Spinal cord (tissue), 10 donors: ENCODE measurements around the gene ACTL7A. TPM values are rescaled to one million over a fixed set of nuclear protein-coding genes. Genes with fewer than 3 reads are reported as not detected.

ENCODE experiments used
- DNase-seq, 6 donors: peaks; one replicate each; pipeline versions ENCODE4 v3.0.0 to v3.0.0-alpha.2; 2013 to 2015; ENCODE audit warnings: low spot score in 6 of 6, low read depth in 4 of 6
- H3K27ac ChIP-seq: one replicate; pipeline ENCODE4 v1.5.1; 2013; ENCODE audit warnings: low read depth, low read length, control low read depth
- H3K27me3 ChIP-seq: one replicate; pipeline ENCODE4 v1.6.1; 2013; ENCODE audit warnings: low read length; ENCODE audit not compliant: control insufficient read depth, insufficient read depth
- H3K36me3 ChIP-seq: one replicate; pipeline ENCODE4 v1.6.1; 2013; ENCODE audit warnings: low read length; ENCODE audit not compliant: control insufficient read depth, insufficient read depth
- H3K4me1 ChIP-seq: one replicate; pipeline ENCODE4 v1.6.1; 2013; ENCODE audit warnings: low read length; ENCODE audit not compliant: control insufficient read depth, insufficient read depth
- H3K4me3 ChIP-seq: one replicate; pipeline ENCODE4 v1.5.1; 2013; ENCODE audit warnings: low read depth, low read length, control low read depth
- H3K9me3 ChIP-seq: one replicate; pipeline ENCODE4 v1.6.1; 2013; ENCODE audit warnings: low read length; ENCODE audit not compliant: control insufficient read depth, insufficient read depth
- WGBS: methylation state at CpG from one replicate; pipeline ENCODE4 v1.1.5; 2013; ENCODE audit warnings: missing lambda C conversion rate; ENCODE audit not compliant: insufficient coverage; 5-methylcytosine and 5-hydroxymethylcytosine counted together
- polyA plus RNA-seq, 2 donors: library from polyadenylated mRNA; unstranded; fragments of 120-200 nt; gene quantifications; one replicate each; pipeline ENCODE4 v1.2.1, GENCODE V29; 2013; ENCODE audit not compliant: insufficient read length in 2 of 2
- small RNA-seq: library from RNA; depleted of rRNA; stranded (forward); fragments of <200 nt; gene quantifications from one replicate; pipeline ENCODE3, GENCODE V24; 2014; ENCODE audit warnings: low replicate concordance
- total RNA-seq, 2 donors: library from RNA; depleted of rRNA in 1 of 2; stranded (reverse); fragments of 120-200 nt in 1 of 2; fragments of >200 nt in 1 of 2; gene quantifications; one replicate each; pipeline versions ENCODE4 v1.2.3 to v1.2.4, GENCODE V29; 2013 to 2014
- donor health status: healthy.

Gene ACTL7A
- total and polyA plus RNA-seq, 4 donors = not detected

DNA sequence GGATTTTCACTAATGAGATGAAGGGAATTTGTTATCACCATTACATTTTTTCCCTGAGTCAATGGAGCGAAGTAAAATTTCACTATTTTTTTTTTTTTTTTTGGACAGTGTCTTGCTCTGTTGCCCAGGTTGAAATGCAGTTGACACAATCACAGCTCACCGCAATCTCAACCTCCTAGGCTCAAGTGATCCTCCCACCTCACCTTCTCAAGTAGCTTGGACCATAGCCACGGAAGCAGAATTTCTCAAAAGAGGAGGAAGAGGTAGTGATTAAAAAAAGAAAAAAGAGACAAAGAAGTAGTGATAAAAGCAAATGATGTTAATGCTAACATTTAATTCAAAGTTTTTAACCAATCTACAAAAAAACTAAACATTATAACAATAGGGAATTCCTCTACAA lies 42.1 kb downstream of the ACTL7A start:
- Histone ChIP-seq H3K4me1 (no peaks in the 10 kb centered on the region), H3K36me3 (peaks cover 29% of the 10 kb centered on the region), H3K27ac (no peak overlapping the region), H3K9me3 (no peaks in the 10 kb centered on the region), H3K27me3 (no peaks in the 10 kb centered on the region), H3K4me3 (no peak overlapping the region)
- DNase-seq = no peak
- WGBS = no CpG with 5 or more reads among the region's 3 CpGs

DNA sequence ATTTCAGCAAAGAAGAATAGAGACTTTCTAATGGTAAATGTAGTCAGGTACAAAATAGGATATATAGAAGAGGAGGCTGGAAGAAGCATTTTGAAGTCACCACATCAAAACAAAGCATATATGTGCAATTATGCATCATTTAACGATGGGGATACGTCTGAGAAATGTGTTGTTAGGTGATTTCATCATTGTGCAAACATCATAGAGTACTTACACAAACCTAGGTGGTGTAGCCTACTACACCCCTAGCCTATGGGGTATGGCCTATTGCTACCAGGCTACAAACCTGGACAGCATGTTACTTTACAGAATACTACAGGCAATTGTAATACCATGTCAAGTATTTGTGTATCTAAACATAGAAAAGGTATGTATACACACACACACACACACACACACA lies 43.4 kb downstream of the ACTL7A start:
- Histone ChIP-seq H3K27ac (no peak overlapping the region), H3K27me3 (no peaks in the 10 kb centered on the region), H3K4me3 (no peak overlapping the region), H3K9me3 (no peaks in the 10 kb centered on the region), H3K4me1 (no peaks in the 10 kb centered on the region), H3K36me3 (peaks cover 30% of the 10 kb centered on the region)
- no peak for DNase-seq
- WGBS = no CpG with 5 or more reads among the region's 2 CpGs

DNA sequence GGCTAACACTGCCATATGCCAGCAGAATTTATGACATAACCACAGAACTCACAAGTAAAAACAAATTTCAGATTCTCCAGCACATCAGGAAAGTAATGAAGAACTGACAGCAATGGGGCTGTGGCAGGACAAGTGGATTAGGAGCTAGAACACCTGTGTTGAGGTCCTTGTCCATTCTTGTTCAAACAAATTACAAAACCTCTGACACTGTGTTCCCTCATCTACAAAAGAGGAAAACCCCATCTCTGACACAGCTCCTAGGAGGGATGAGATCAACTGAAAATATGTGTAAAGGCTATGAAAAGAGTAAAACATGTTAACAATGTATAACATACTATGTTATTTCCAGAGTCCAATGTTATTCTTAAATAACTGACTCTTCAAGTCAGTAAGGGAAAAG lies 48.3 kb downstream of the ACTL7A start:
- Histone ChIP-seq H3K27ac (no peak overlapping the region), H3K27me3 (no peaks in the 10 kb centered on the region), H3K9me3 (no peaks in the 10 kb centered on the region), H3K36me3 (peaks cover 31% of the 10 kb centered on the region), H3K4me1 (no peaks in the 10 kb centered on the region), H3K4me3 (no peak overlapping the region)
- no peak for DNase-seq

DNA sequence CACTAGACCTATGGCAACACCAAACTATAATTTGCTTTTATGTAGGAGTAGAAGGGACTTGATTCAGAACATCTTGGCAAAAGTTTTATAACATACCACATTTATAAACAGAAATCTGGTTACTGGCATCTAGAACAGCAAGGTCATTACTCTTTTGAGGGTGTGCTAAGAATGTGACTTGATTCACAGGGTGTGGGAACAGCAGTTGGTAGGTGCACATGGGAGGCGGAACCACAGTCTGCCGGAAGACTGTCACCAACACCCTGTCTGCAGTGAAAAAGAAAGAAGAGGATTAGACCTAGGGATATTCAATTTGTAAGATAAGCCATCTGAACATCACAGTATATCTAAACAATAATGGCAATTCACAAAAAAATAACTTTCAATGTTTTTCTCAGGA lies 48.8 kb downstream of the ACTL7A start:
- no peaks in the 10 kb centered on the region for H3K4me1 ChIP-seq
- no peak for DNase-seq
- H3K4me3 ChIP-seq = no peak overlapping the region
- H3K27me3 ChIP-seq = no peaks in the 10 kb centered on the region
- H3K27ac ChIP-seq = no peak overlapping the region
- peaks cover 28% of the 10 kb centered on the region for H3K36me3 ChIP-seq
- WGBS = no CpG with 5 or more reads among the region's 2 CpGs
- H3K9me3 ChIP-seq = no peaks in the 10 kb centered on the region

DNA sequence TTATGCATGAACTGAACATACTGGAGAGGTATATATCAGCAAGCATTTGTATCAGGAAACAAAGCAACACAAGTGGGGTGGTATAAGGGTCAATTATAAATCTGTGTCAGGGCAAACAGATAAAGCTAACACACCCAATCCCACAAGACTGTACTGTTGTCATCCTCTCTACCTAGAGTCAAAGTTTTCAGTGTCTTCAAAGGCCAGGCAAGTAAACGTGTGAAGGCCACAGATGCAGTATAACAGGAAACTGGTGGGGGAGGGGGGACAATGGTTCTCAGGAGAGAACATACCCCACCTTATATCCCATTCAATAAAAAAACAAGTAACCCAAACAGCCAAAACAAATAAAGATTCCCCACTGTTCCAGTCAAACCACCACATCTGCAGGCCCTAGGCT lies 49.8 kb downstream of the ACTL7A start:
- Histone ChIP-seq H3K4me1 (no peaks in the 10 kb centered on the region), H3K36me3 (peaks cover 28% of the 10 kb centered on the region), H3K4me3 (no peak overlapping the region), H3K27ac (no peak overlapping the region), H3K9me3 (no peaks in the 10 kb centered on the region), H3K27me3 (no peaks in the 10 kb centered on the region)
- WGBS = no CpG with 5 or more reads among the region's 1 CpG
- no peak for DNase-seq

Small RNAs within 50 kb of the gene (small RNA-seq; reads per million reads assigned to genes)
- gene AL359692.1 = not detected

Other genes with a start within 250 kb of the ACTL7A start
- not detected for gene ACTL7B, start 6.3 kb upstream of the ACTL7A start, total RNA-seq
- not detected for gene ACTL7B, start 6.3 kb upstream of the ACTL7A start, polyA plus RNA-seq
- gene ELP1, start 71.9 kb downstream of the ACTL7A start, total RNA-seq = 10 to 100 TPM; 41.9 to 60.2 TPM
- 10 to 100 TPM; 53.4 to 57.0 TPM for gene ELP1, start 71.9 kb downstream of the ACTL7A start, polyA plus RNA-seq
- gene ABITRAM, start 72.1 kb downstream of the ACTL7A start, total RNA-seq = 10 to 100 TPM; 10.2 to 14.9 TPM
- gene ABITRAM, start 72.1 kb downstream of the ACTL7A start, polyA plus RNA-seq = 10 to 100 TPM; 24.5 to 24.8 TPM
- 10 to 100 TPM; 73.9 to 84.8 TPM for gene CTNNAL1, start 151.2 kb downstream of the ACTL7A start, total RNA-seq
- 10 to 100 TPM; 25.3 to 33.8 TPM for gene CTNNAL1, start 151.2 kb downstream of the ACTL7A start, polyA plus RNA-seq